DMS114 treated with DMSO at 0.1 percent for 48 hours (cell line): ENCODE measurements around the gene ASPM.
"Not testable (repeated sequence)": the region's sequence is repeated elsewhere in the genome, so short reads cannot be mapped to it uniquely, and the experiment has no call there.

Source experiments
- DNase-seq: peaks from one replicate; lab custom pipeline; 2025; ENCODE audit not compliant: unreplicated experiment; lab: John Stamatoyannopoulos, UW

ASPM gene

GRCh38 chr1:197145446-197146024 lies 934 bp downstream of the ASPM start:
- no peak for DNase-seq

GRCh38 chr1:197144570-197145325 lies 1.7 kb downstream of the ASPM start:
- no peak for DNase-seq

- DNase-seq, result no peak
Observed at GRCh38 chr1:197143276-197143675, 3.2 kb downstream of the ASPM start.

GRCh38 chr1:197141575-197141974 lies 4.9 kb downstream of the ASPM start:
- DNase-seq, result no peak

GRCh38 chr1:197140121-197140520 lies 6.3 kb downstream of the ASPM start:
- no peak for DNase-seq

- DNase-seq, result no peak
Observed at GRCh38 chr1:197139169-197139568, 7.3 kb downstream of the ASPM start.

GRCh38 chr1:197137322-197137721 lies 9.1 kb downstream of the ASPM start:
- no peak for DNase-seq

GRCh38 chr1:197130677-197131304 lies 15.7 kb downstream of the ASPM start:
- no peak for DNase-seq

- no peak for DNase-seq
Observed at GRCh38 chr1:197129698-197130097, 16.8 kb downstream of the ASPM start.

- no peak for DNase-seq
Observed at GRCh38 chr1:197127246-197127912, 19.1 kb downstream of the ASPM start.

GRCh38 chr1:197126691-197127090 lies 19.8 kb downstream of the ASPM start:
- DNase-seq, result no peak

GRCh38 chr1:197124376-197124775 lies 22.1 kb downstream of the ASPM start:
- DNase-seq, result no peak

- DNase-seq, result no peak
Observed at GRCh38 chr1:197116156-197116555, 30.3 kb downstream of the ASPM start.

GRCh38 chr1:197106869-197107268 lies 39.6 kb downstream of the ASPM start:
- no peak for DNase-seq

GRCh38 chr1:197103300-197103699 lies 43.2 kb downstream of the ASPM start:
- DNase-seq, result no peak

- DNase-seq, result no peak
Observed at GRCh38 chr1:197101978-197102377, 44.5 kb downstream of the ASPM start.

- no peak for DNase-seq
Observed at GRCh38 chr1:197100677-197101076, 45.8 kb downstream of the ASPM start.

GRCh38 chr1:197099444-197099843 lies 47.0 kb downstream of the ASPM start:
- no peak for DNase-seq

- DNase-seq, result not testable (repeated sequence)
Observed at GRCh38 chr1:197096971-197097370, 49.5 kb downstream of the ASPM start.

- no peak for DNase-seq
Observed at GRCh38 chr1:197096137-197096536, 50.3 kb downstream of the ASPM start.

GRCh38 chr1:197093226-197093885 lies 53.1 kb downstream of the ASPM start:
- no peak for DNase-seq
